H1 (cell line): ENCODE measurements around the gene PMFBP1. TPM values are rescaled to one million over a fixed set of nuclear protein-coding genes. Genes with fewer than 3 reads are reported as not detected.

Source experiments
- CTCF ChIA-PET: fragments of 300-600 bp; sonication (Branson Sonifier 250); formaldehyde crosslinking; loops from one replicate; lab custom pipeline; 2021; ENCODE audit not compliant: partially characterized antibody; lab: Charles Lee
- POLR2A ChIA-PET: fragments of 300-600 bp; sonication (Branson Sonifier 250); formaldehyde crosslinking; loops from one replicate; lab custom pipeline; 2021; ENCODE audit warnings: inconsistent platforms; ENCODE audit not compliant: partially characterized antibody; lab: Charles Lee
- DNase-seq, 2 experiments: peaks; one replicate each; pipeline versions ENCODE4 v3.0.0 to v3.0.0-alpha.2; 2010 to 2022; ENCODE audit warnings: low spot score in 2 of 2, low read depth in 1 of 2, mixed read lengths in 1 of 2
- FAIRE-seq: peaks from 2 replicates; lab custom pipeline; 2011; peaks lifted over from hg19 to GRCh38; lab: Jason Lieb, UNC
- H2AFZ ChIP-seq: 2 replicates; pipeline ENCODE4 v1.8.1; 2012; ENCODE audit warnings: low read length, inconsistent platforms
- H2AK5ac ChIP-seq: 2 replicates; pipeline ENCODE4 v1.6.1; 2013; ENCODE audit warnings: low read depth, low read length
- H2BK120ac ChIP-seq: replicated peaks from 2 replicates; pipeline ENCODE3; 2013; ENCODE audit warnings: low read depth, low read length, inconsistent platforms
- H2BK12ac ChIP-seq: 2 replicates; pipeline ENCODE4 v1.6.1; 2013; ENCODE audit warnings: low read depth, low read length
- H2BK15ac ChIP-seq: 2 replicates; pipeline ENCODE4 v1.6.1; 2013; ENCODE audit warnings: low read length
- H2BK20ac ChIP-seq: 2 replicates; pipeline ENCODE4 v1.6.1; 2013; ENCODE audit warnings: low read length
- H2BK5ac ChIP-seq: 2 replicates; pipeline ENCODE4 v1.6.1; 2013; ENCODE audit warnings: low read depth, low read length
- H3K14ac ChIP-seq: 2 replicates; pipeline ENCODE4 v1.6.1; 2013; ENCODE audit warnings: inconsistent platforms; ENCODE audit not compliant: insufficient read length
- H3K18ac ChIP-seq: 2 replicates; pipeline ENCODE4 v1.6.1; 2013; ENCODE audit warnings: low read length; ENCODE audit errors: extremely low read depth
- H3K23ac ChIP-seq: 2 replicates; pipeline ENCODE4 v1.6.1; 2013; ENCODE audit warnings: inconsistent platforms; ENCODE audit not compliant: insufficient read length
- H3K23me2 ChIP-seq: 2 replicates; pipeline ENCODE4 v1.6.1; 2013; ENCODE audit warnings: low read depth, low read length
- H3K27ac ChIP-seq: 2 replicates; pipeline ENCODE4 v1.6.1; 2011; ENCODE audit warnings: low read depth, low read length, inconsistent platforms
- H3K27me3 ChIP-seq, 4 experiments: replicated peaks in 1 of 4; 1 replicate in 1 of 4; 2 replicates in 3 of 4; pipeline versions ENCODE4 v1.6.1 to v1.8.1; 2011 to 2013; ENCODE audit warnings: low read length in 3 of 4, mild to moderate bottlenecking in 3 of 4, inconsistent platforms in 2 of 4, mixed read lengths in 2 of 4, moderate library complexity in 1 of 4; ENCODE audit not compliant: control insufficient read depth in 3 of 4, insufficient read depth in 3 of 4; ENCODE audit errors: extremely low read depth in 1 of 4
- H3K36me3 ChIP-seq, 4 experiments: 2 replicates each; pipeline versions ENCODE4 v1.6.1 to v1.8.1; 2011 to 2013; ENCODE audit warnings: mild to moderate bottlenecking in 4 of 4, low read length in 3 of 4, moderate library complexity in 2 of 4, control low read depth in 1 of 4, inconsistent platforms in 1 of 4; ENCODE audit not compliant: insufficient read depth in 4 of 4, control insufficient read depth in 2 of 4
- H3K4ac ChIP-seq: replicated peaks from 2 replicates; pipeline ENCODE3; 2013; ENCODE audit warnings: low read length, low read depth, mixed read lengths, inconsistent platforms; ENCODE audit not compliant: insufficient read length
- H3K4me1 ChIP-seq, 4 experiments: replicated peaks in 1 of 4; 1 replicate in 1 of 4; 2 replicates in 3 of 4; pipeline versions ENCODE4 v1.6.1 to v1.8.1; 2011 to 2013; ENCODE audit warnings: low read length in 3 of 4, inconsistent platforms in 2 of 4, mixed read lengths in 1 of 4; ENCODE audit not compliant: insufficient read depth in 4 of 4, control insufficient read depth in 3 of 4
- H3K4me2 ChIP-seq, 2 experiments: 2 replicates each; pipeline versions ENCODE4 v1.6.1 to v1.8.1; 2011 to 2013; ENCODE audit warnings: low read depth in 2 of 2, low read length in 2 of 2, control low read depth in 1 of 2, inconsistent platforms in 1 of 2, mild to moderate bottlenecking in 1 of 2; ENCODE audit not compliant: insufficient read depth in 1 of 2
- H3K4me3 ChIP-seq, 4 experiments: fragments of 200-600, 300-600 bp in 1 of 4; sonication (generic), shearing (Covaris generic), sonication (Bioruptor Twin) in 1 of 4; 2 replicates each; pipeline versions ENCODE4 v1.5.1 to v1.8.1; 2011 to 2016; ENCODE audit warnings: low read length in 4 of 4, low read depth in 3 of 4, control low read depth in 2 of 4, inconsistent platforms in 2 of 4, mild to moderate bottlenecking in 2 of 4, mixed read lengths in 1 of 4, moderate library complexity in 1 of 4; ENCODE audit not compliant: insufficient read depth in 2 of 4; ENCODE audit errors: extremely low read depth in 1 of 4
- H3K56ac ChIP-seq: replicated peaks from 2 replicates; pipeline ENCODE3; 2013; ENCODE audit warnings: low read depth, mild to moderate bottlenecking, mixed read lengths, low read length, inconsistent platforms; ENCODE audit not compliant: insufficient read length
- H3K79me1 ChIP-seq: 2 replicates; pipeline ENCODE4 v1.6.1; 2013; ENCODE audit warnings: low read depth, low read length, control low read depth
- H3K79me2 ChIP-seq, 2 experiments: 2 replicates each; pipeline versions ENCODE4 v1.6.1 to v1.8.1; 2012 to 2013; ENCODE audit warnings: low read length in 2 of 2, mild to moderate bottlenecking in 2 of 2, inconsistent platforms in 1 of 2; ENCODE audit not compliant: insufficient read depth in 2 of 2, control insufficient read depth in 1 of 2
- H3K9ac ChIP-seq, 4 experiments: replicated peaks in 1 of 4; 1 replicate in 1 of 4; 2 replicates in 3 of 4; pipeline versions ENCODE4 v1.6.1 to v1.8.1; 2011 to 2013; ENCODE audit warnings: low read depth in 3 of 4, low read length in 3 of 4, control low read depth in 2 of 4, mild to moderate bottlenecking in 2 of 4, moderate library complexity in 2 of 4, inconsistent platforms in 1 of 4; ENCODE audit errors: extremely low read depth in 1 of 4
- H3K9me3 ChIP-seq, 2 experiments: 2 replicates each; pipeline versions ENCODE4 v1.6.1 to v1.8.1; 2012 to 2013; ENCODE audit warnings: mild to moderate bottlenecking in 2 of 2, moderate library complexity in 2 of 2, control low read depth in 1 of 2, inconsistent platforms in 1 of 2, low read depth in 1 of 2, low read length in 1 of 2, mixed read lengths in 1 of 2; ENCODE audit not compliant: insufficient read depth in 2 of 2
- H4K20me1 ChIP-seq, 2 experiments: replicated peaks in 1 of 2; 2 replicates each; pipeline versions ENCODE3 to v1.8.1; 2011 to 2013; ENCODE audit warnings: inconsistent platforms in 2 of 2, low read length in 2 of 2, mild to moderate bottlenecking in 1 of 2; ENCODE audit not compliant: insufficient read depth in 2 of 2, control insufficient read depth in 1 of 2
- H4K5ac ChIP-seq: 2 replicates; pipeline ENCODE4 v1.6.1; 2013; ENCODE audit warnings: low read length, low read depth, mixed read lengths, inconsistent platforms; ENCODE audit not compliant: insufficient read length
- H4K8ac ChIP-seq: 2 replicates; pipeline ENCODE4 v1.8.0; 2013; ENCODE audit warnings: mild to moderate bottlenecking, moderate library complexity, low read length, inconsistent platforms; ENCODE audit not compliant: insufficient read depth; ENCODE audit errors: extremely low read depth
- H4K91ac ChIP-seq: replicated peaks from 2 replicates; pipeline ENCODE3; 2013; ENCODE audit warnings: low read length, mixed read lengths, inconsistent platforms; ENCODE audit not compliant: insufficient read length
- CBX5 ChIP-seq: fragments of 300-800, 300-1000 bp; sonication (generic); IDR thresholded peaks from 2 replicates; pipeline ENCODE4 v1.7.1; 2016; ENCODE audit warnings: antibody characterized with exemption, low read length, low read depth
- CEBPB ChIP-seq: IDR thresholded peaks from 2 replicates; pipeline ENCODE4 v1.6.1; 2012; ENCODE audit warnings: low read depth, low read length
- EGR1 ChIP-seq: IDR thresholded peaks from 2 replicates; pipeline ENCODE4 v1.6.1; 2011; ENCODE audit warnings: low read depth, low read length, borderline replicate concordance
- EZH2 ChIP-seq: fragments of 200-600 bp; sonication (generic); IDR thresholded peaks from 2 replicates; pipeline ENCODE4 v1.7.1; 2012; ENCODE audit warnings: low read depth, mild to moderate bottlenecking, moderate library complexity, low read length, inconsistent platforms; ENCODE audit not compliant: severe bottlenecking
- FOSL1 ChIP-seq: IDR thresholded peaks from 2 replicates; pipeline ENCODE4 v1.6.1; 2011; ENCODE audit warnings: mild to moderate bottlenecking, low read depth, low read length, moderate library complexity; ENCODE audit not compliant: insufficient read depth
- HDAC6 ChIP-seq: IDR thresholded peaks from one replicate; pipeline ENCODE4 v1.7.1; 2012; ENCODE audit warnings: low read depth, mild to moderate bottlenecking, inconsistent platforms, low read length, moderate library complexity
- KDM4A ChIP-seq: IDR thresholded peaks from one replicate; pipeline ENCODE4 v1.7.1; 2012; ENCODE audit warnings: low read depth, mild to moderate bottlenecking, moderate library complexity, low read length, inconsistent platforms; ENCODE audit not compliant: severe bottlenecking
- POU5F1 ChIP-seq: IDR thresholded peaks from 2 replicates; pipeline ENCODE4 v1.6.1; 2011; ENCODE audit warnings: low read depth, mild to moderate bottlenecking, low read length, moderate library complexity
- RBBP5 ChIP-seq: IDR thresholded peaks from 2 replicates; pipeline ENCODE4 v1.7.1; 2012; ENCODE audit warnings: low read depth, mild to moderate bottlenecking, inconsistent platforms, low read length, moderate library complexity, borderline replicate concordance
- SIN3A ChIP-seq, 2 experiments: IDR thresholded peaks in 1 of 2; conservative IDR thresholded peaks in 1 of 2; 2 replicates each; pipeline ENCODE4 v1.6.1; 2011 to 2012; ENCODE audit warnings: low read length in 2 of 2, improper control_type of control experiment in 1 of 2, low read depth in 1 of 2, mild to moderate bottlenecking in 1 of 2
- SP2 ChIP-seq: IDR thresholded peaks from 2 replicates; pipeline ENCODE4 v1.6.1; 2012; ENCODE audit warnings: mild to moderate bottlenecking, low read length, inconsistent platforms
- SRF ChIP-seq: IDR thresholded peaks from 2 replicates; pipeline ENCODE4 v1.6.1; 2011; ENCODE audit warnings: mild to moderate bottlenecking, low read depth, low read length, moderate library complexity
- TAF1 ChIP-seq: IDR thresholded peaks from 2 replicates; pipeline ENCODE4 v1.6.1; 2011; ENCODE audit warnings: mild to moderate bottlenecking, low read depth, low read length
- USF2 ChIP-seq: IDR thresholded peaks from 2 replicates; pipeline ENCODE4 v1.6.1; 2011; ENCODE audit warnings: low read length, improper control_type of control experiment
- WGBS, 2 experiments: shearing (Covaris generic) in 1 of 2; methylation state at CpG; one replicate each; pipeline versions ENCODE4 v1.1.6 to v1.1.7; 2013 to 2015; ENCODE audit warnings: low lambda C conversion rate in 2 of 2, mixed read lengths in 2 of 2, inconsistent platforms in 1 of 2, low coverage in 1 of 2, missing lambda C conversion rate in 1 of 2; ENCODE audit not compliant: insufficient replicate concordance in 2 of 2, insufficient coverage in 1 of 2, insufficient read length in 1 of 2; ENCODE audit errors: extremely low coverage in 1 of 2, missing lambda C conversion rate in 1 of 2; 5-methylcytosine and 5-hydroxymethylcytosine counted together
- polyA plus RNA-seq, 7 experiments: library from polyadenylated mRNA; depleted of rRNA in 3 of 7; stranded (reverse) in 5 of 7; unstranded in 2 of 7; fragments of >200 nt in 5 of 7; fragments of 200-250 nt in 2 of 7; gene quantifications; 1 replicate in 5 of 7; 2 replicates in 1 of 7; 4 replicates in 1 of 7; pipeline versions ENCODE4 v1.2.1 to v1.2.3, GENCODE V29; 2011 to 2013; ENCODE audit warnings: missing spikeins in 2 of 7, mixed read lengths in 2 of 7
- total RNA-seq: library from RNA; stranded (reverse); fragmentation: NEBNext Ultra II Directional; extraction: Animal tissue kit (Norgen Biotek cat#: 25700); gene quantifications from 2 replicates; pipeline ENCODE4 v1.2.1, GENCODE V29; 2021

Gene PMFBP1
- total and polyA plus RNA-seq, 2 of the 8 experiments (the other 6 are each of a cell fraction or from before 2014, with no cell fraction given), result 0.32 to 1.6 TPM

GRCh38 chr16:72139908-72140307 lies 32.0 kb downstream of the PMFBP1 start:
- Histone ChIP-seq H3K14ac (no peak overlapping the region), H4K20me1 (no peaks in the 10 kb centered on the region), H2BK120ac (no peak overlapping the region), H3K4me1 (0 out of 7 replicates have a peak, but pooled peaks cover 0 to 2% (median 0%) of the 10 kb centered on the region in 4 experiments), H3K36me3 (no peaks in the 10 kb centered on the region), H3K4me3 (no peak overlapping the region), H4K8ac (no peak overlapping the region), H3K9ac (no peak overlapping the region), H3K79me2 (no peaks in the 10 kb centered on the region), H3K79me1 (no peaks in the 10 kb centered on the region), H3K23ac (no peak overlapping the region), H3K4me2 (no peak overlapping the region), H4K5ac (no peak overlapping the region), H2BK20ac (no peak overlapping the region), H3K4ac (no peak overlapping the region), H3K27ac (no peak overlapping the region), H2BK15ac (no peak overlapping the region), H3K27me3 (no peaks in the 10 kb centered on the region), H2AFZ (no peak overlapping the region), H2BK5ac (no peak overlapping the region), H2BK12ac (no peak overlapping the region), H3K18ac (no peak overlapping the region), H2AK5ac (no peak overlapping the region), H3K23me2 (no peaks in the 10 kb centered on the region; the same call in 1 of the 2 replicates), H4K91ac (no peak overlapping the region), H3K56ac (no peak overlapping the region), H3K9me3 (no peaks in the 10 kb centered on the region)
- CTCF ChIA-PET, result interaction anchor here (1.7 to 3.9 kb wide), 2 partner anchors 11 to 15 kb away, joined by 6 to 23 read pairs; no protein-coding TSS in a partner anchor
- DNase-seq, result no peak
- POLR2A ChIA-PET, result no interaction called here
- FAIRE-seq, result no peak
- WGBS, 2 experiments, result 93% methylated on average over 2 of the region's 2 CpGs; no CpG with 5 or more reads in 1 of the 2 experiments
- no peak for TF ChIP-seq EGR1
- no peak for TF ChIP-seq RBBP5
- no peak for TF ChIP-seq KDM4A
- TF ChIP-seq SIN3A (conservative IDR thresholded peaks at IDR 0.05 in 1 of 2, IDR thresholded peaks at IDR 0.05 in 1 of 2; ENCODE audit: low read depth in 1 of 2, low read length in 2 of 2), result no peak
- TF ChIP-seq SP2, result no peak
- no peak for TF ChIP-seq TAF1
- TF ChIP-seq USF2, result no peak
- no peak for TF ChIP-seq HDAC6
- no peak for TF ChIP-seq CBX5
- no peak for TF ChIP-seq SRF
- no peak for TF ChIP-seq POU5F1
- no peak for TF ChIP-seq FOSL1
- no peak for TF ChIP-seq CEBPB
- no peak for TF ChIP-seq EZH2
